GM13977 (cell line): ENCODE results near the gene AK2.
"Not testable (repeated sequence)": the region's sequence is repeated elsewhere in the genome, so short reads cannot be mapped to it uniquely, and the experiment has no call there.

ENCODE experiments used
- DNase-seq: peaks from one replicate; pipeline ENCODE4 v3.0.0; 2012; ENCODE audit warnings: low spot score
- CTCF ChIP-seq: IDR thresholded peaks from 2 replicates; pipeline ENCODE4 v1.5.1; 2012; ENCODE audit warnings: mild to moderate bottlenecking, control low read depth; ENCODE audit not compliant: insufficient read depth; ENCODE audit errors: extremely low read depth, missing control alignments
- in situ Hi-C: fragments of 300-500 bp; cut with MboI; formaldehyde crosslinking; loops from one replicate; pipeline ENCODE4 v1.12.0; 2022; ENCODE audit warnings: low sequenced_read_pairs, low pct_unique_long_range_greater_than_20kb, mixed read lengths, inconsistent platforms; ENCODE audit not compliant: unreplicated experiment

The AK2 gene

GRCh38 chr1:33050221-33051076 lies 13.8 kb upstream of the AK2 start:
- no peak for DNase-seq
- no peak for TF ChIP-seq CTCF
- in situ Hi-C loops = no loop called here

GRCh38 chr1:33049371-33049770 lies 12.7 kb upstream of the AK2 start:
- in situ Hi-C loops = no loop called here
- DNase-seq = no peak
- TF ChIP-seq CTCF = no peak

- no peak for DNase-seq
- no peak for TF ChIP-seq CTCF
- in situ Hi-C loops = no loop called here
Observed at GRCh38 chr1:33048426-33048825, 11.7 kb upstream of the AK2 start.

GRCh38 chr1:33047839-33048305 lies 11.2 kb upstream of the AK2 start:
- in situ Hi-C loops = no loop called here
- DNase-seq = no peak
- TF ChIP-seq CTCF = no peak

- TF ChIP-seq CTCF = no peak
- no peak for DNase-seq
- in situ Hi-C loops = no loop called here
Observed at GRCh38 chr1:33047290-33047689, 10.6 kb upstream of the AK2 start.

- in situ Hi-C loops, DNase-seq: not testable (repeated sequence)
Observed at GRCh38 chr1:33046234-33046633, 9.6 kb upstream of the AK2 start.

- in situ Hi-C loops = no loop called here
- DNase-seq = no peak
- TF ChIP-seq CTCF = no peak
Observed at GRCh38 chr1:33045814-33046213, 9.1 kb upstream of the AK2 start.
